NCI-H345 (cell line): ENCODE results near the gene FEZF2.

Experiments
- DNase-seq: peaks from one replicate; lab custom pipeline; 2025; lab: John Stamatoyannopoulos, UW

The FEZF2 gene

DNA sequence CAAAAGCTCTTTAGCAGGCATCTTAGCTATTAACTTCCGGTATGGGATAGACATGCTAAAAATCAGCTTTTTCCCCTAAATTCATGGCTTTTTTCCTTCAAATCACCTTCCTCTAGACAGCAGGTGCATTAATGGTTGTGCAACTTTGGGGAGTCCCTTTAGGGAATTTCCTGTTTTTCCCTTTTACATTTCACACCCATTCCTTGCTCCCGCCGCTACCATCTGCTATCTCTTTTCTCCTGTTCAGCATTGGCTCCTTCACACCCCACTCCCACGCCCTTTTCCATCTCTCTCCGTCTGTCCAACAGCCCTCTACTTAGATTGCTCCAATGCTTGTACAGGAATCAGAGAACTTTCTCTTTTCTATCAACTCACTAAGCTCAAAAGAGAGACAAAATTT, 43.4 kb downstream of the FEZF2 start:
- DNase-seq: no peak

DNA sequence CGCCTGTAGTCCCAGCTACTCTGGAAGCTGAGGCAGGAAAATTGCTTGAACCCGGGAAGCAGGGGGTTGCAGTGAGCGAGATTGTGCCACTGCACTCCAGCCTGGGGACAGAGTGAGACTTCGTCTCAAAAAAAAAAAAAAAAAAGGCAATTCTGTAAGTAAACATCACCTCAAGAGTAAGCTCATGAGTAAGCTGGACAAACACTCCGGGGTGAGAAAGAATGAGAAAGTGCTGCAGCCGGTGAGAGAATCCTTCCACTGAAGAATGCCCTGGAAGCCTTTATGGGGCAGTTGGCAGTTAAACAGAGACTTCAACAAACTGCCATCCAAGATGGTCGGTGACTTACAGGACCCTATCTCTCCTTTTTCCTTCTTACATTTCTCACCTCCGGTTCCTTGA, 47.5 kb downstream of the FEZF2 start:
- DNase-seq: no peak

DNA sequence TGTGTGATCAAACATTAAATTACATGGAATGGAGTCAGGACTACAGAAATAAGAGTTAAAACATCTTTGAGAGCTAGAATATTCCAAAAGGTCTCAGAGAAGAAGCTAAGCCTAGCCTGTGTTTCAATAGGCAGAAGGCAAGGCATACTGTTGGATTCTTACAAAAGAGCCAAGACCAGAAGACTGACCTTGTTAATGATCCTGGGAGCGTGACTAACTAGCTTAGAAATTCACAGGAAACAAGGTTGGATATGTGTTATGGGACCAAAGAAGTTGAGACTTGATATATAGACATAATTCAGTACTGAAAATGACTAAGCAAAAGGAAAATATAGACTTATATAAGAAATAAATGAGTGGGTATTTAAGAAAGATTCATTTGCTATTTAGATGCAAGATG, 50.1 kb downstream of the FEZF2 start:
- no peak for DNase-seq
